Lung (tissue), 12 donors: ENCODE results near the gene KCNMA1. TPM values are rescaled to one million over a fixed set of nuclear protein-coding genes. Genes with fewer than 3 reads are reported as not detected.

Experiments used
- ATAC-seq: fragments of 200-7000 bp; cut with Tn5 transposase; one replicate; pipeline ENCODE4 v1.9.1; 2020; ENCODE audit warnings: moderate number of reproducible peaks; ENCODE audit not compliant: insufficient read depth, low FRiP score
- DNase-seq, 3 donors: peaks; one replicate each; pipeline ENCODE4 v3.0.0-alpha.2; 2013 to 2017
- H3K27ac ChIP-seq, 2 donors: one replicate each; pipeline ENCODE4 v1.5.1; 2013; ENCODE audit warnings: mild to moderate bottlenecking in 2 of 2, moderate library complexity in 2 of 2, control low read depth in 1 of 2, inconsistent platforms in 1 of 2, low read depth in 1 of 2, low read length in 1 of 2
- H3K27me3 ChIP-seq, 3 donors: one replicate each; pipeline ENCODE4 v1.5.1; 2013; ENCODE audit warnings: low read length in 2 of 3; ENCODE audit not compliant: control insufficient read depth in 3 of 3, insufficient read depth in 3 of 3
- H3K36me3 ChIP-seq, 4 donors: one replicate each; pipeline ENCODE4 v1.5.1; 2013; ENCODE audit warnings: low read length in 4 of 4, mild to moderate bottlenecking in 1 of 4, moderate library complexity in 1 of 4; ENCODE audit not compliant: control insufficient read depth in 4 of 4, insufficient read depth in 4 of 4
- H3K4me1 ChIP-seq, 5 donors: one replicate each; pipeline ENCODE4 v1.5.1; 2013; ENCODE audit warnings: low read length in 5 of 5, mild to moderate bottlenecking in 2 of 5, moderate library complexity in 1 of 5; ENCODE audit not compliant: control insufficient read depth in 5 of 5, insufficient read depth in 5 of 5
- H3K4me3 ChIP-seq: one replicate; pipeline ENCODE4 v1.5.1; 2013; ENCODE audit warnings: mild to moderate bottlenecking, control low read depth, moderate library complexity
- H3K9ac ChIP-seq, 2 donors: one replicate each; pipeline ENCODE4 v1.5.1; 2013; ENCODE audit warnings: low read length in 2 of 2, control low read depth in 1 of 2; ENCODE audit not compliant: insufficient read depth in 1 of 2
- H3K9me3 ChIP-seq, 4 donors: one replicate each; pipeline ENCODE4 v1.5.1; 2013; ENCODE audit warnings: low read length in 3 of 4, mild to moderate bottlenecking in 1 of 4, moderate library complexity in 1 of 4; ENCODE audit not compliant: control insufficient read depth in 4 of 4, insufficient read depth in 3 of 4
- CTCF ChIP-seq: IDR thresholded peaks from 2 replicates; pipeline ENCODE4 v1.5.1; 2012; ENCODE audit warnings: mild to moderate bottlenecking; ENCODE audit errors: control extremely low read depth, extremely low read depth
- WGBS, 2 donors: extraction: QIAGEN DNeasy Blood & Tissue Kit; methylation state at CpG; one replicate each; pipeline ENCODE4 v1.1.7; 2013; 5-methylcytosine and 5-hydroxymethylcytosine counted together
- polyA plus RNA-seq, 2 donors: library from polyadenylated mRNA; stranded (reverse); fragments of 200-250 nt; gene quantifications; one replicate each; pipeline ENCODE4 v1.2.1, GENCODE V29; 2013
- total RNA-seq, 2 donors: library from RNA; depleted of rRNA in 1 of 2; stranded (reverse); fragments of >200 nt in 1 of 2; gene quantifications; one replicate each; pipeline ENCODE4 v1.2.1, GENCODE V29; 2014 to 2021
- donor health status: control.
- donor health status: control.
- donor health status: Bipolar disorder and iron deficiency.
- donor health status: healthy.
- donor health status: DM: yes; HTN: yes; CAD: no.

KCNMA1 gene
- total and polyA plus RNA-seq, 4 donors, result 3.8 to 13.0 (median 5.5) TPM

DNA sequence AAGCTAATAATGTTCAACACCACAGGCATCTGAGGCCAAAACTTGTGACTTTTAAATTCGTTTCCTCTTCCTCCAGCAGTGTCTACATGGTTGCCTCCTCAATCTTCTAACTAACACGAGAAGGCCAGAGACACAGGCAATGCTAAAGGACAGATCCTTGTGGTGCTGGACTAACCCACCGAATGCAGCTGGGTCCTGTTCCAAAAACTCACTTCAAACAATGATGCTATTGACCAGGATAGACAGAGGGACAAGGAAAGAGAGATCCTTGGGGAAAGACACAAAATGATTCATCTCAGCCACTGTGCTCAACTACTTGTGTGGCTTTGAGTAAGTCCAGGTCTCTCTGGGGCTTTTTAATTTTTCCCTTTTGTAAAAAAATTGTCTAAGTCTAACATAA is 107.6 kb downstream of the KCNMA1 start:
- no peak overlapping the region for H3K4me3 ChIP-seq
- peaks cover 0 to 11% (median 3%) of the 10 kb centered on the region in 3 donors for H3K27me3 ChIP-seq
- 81 to 83% methylated on average over 3 of the region's 3 CpGs for WGBS, 2 donors
- no peak for DNase-seq
- no peak overlapping the region for H3K9ac ChIP-seq
- no peak overlapping the region for H3K27ac ChIP-seq
- no peak for ATAC-seq
- H3K4me1 ChIP-seq, result peaks cover 0 to 9% (median 5%) of the 10 kb centered on the region in 5 donors
- H3K36me3 ChIP-seq, result no peaks in the 10 kb centered on the region
- TF ChIP-seq CTCF, result no peak
- H3K9me3 ChIP-seq, result no peaks in the 10 kb centered on the region

DNA sequence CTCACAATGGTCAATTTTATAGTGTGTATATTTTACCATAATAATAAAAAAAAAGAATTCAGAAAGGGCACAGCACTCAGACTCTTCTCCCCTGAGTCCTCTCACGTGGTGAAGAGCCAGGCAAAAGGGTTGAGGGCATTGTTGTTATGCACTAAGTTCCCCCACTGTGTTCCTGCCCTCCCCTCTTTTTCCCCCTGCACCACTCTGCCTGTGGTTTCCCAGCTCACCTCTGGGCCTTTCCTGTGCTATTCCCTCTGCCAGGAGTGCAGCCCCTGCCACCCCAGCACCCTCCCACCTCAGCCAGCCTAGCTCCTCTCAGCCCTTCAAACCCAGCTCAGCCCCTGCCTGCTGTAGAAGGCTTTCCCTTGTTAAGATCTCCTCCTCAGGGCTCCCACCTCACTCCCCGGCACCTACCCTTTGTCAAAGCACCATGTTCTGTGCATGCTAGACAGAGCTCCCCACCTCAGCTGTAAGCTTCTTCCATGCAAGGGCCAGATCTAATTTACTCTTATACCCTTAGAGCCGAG is 108.5 kb downstream of the KCNMA1 start:
- no peaks in the 10 kb centered on the region for H3K36me3 ChIP-seq
- 62 to 81% methylated on average over 3 of the region's 3 CpGs for WGBS, 2 donors
- DNase-seq, result no peak
- no peak overlapping the region for H3K4me3 ChIP-seq
- no peak for ATAC-seq
- no peaks in the 10 kb centered on the region for H3K9me3 ChIP-seq
- no peak overlapping the region for H3K27ac ChIP-seq
- peaks cover 0 to 9% (median 5%) of the 10 kb centered on the region in 5 donors for H3K4me1 ChIP-seq
- no peak for TF ChIP-seq CTCF
- H3K27me3 ChIP-seq, result peaks cover 0 to 3% (median 3%) of the 10 kb centered on the region in 3 donors
- no peak overlapping the region for H3K9ac ChIP-seq

GRCh38 chr10:77527839-77528238 is 109.8 kb downstream of the KCNMA1 start:
- no peak overlapping the region for H3K27ac ChIP-seq
- H3K9me3 ChIP-seq, result no peaks in the 10 kb centered on the region
- no peak for TF ChIP-seq CTCF
- peaks cover 0 to 3% (median 3%) of the 10 kb centered on the region in 3 donors for H3K27me3 ChIP-seq
- DNase-seq (no peak), ATAC-seq (no peak)
- WGBS, 2 donors, result 91 to 100% methylated on average over 2 of the region's 2 CpGs
- no peak overlapping the region for H3K4me3 ChIP-seq
- H3K36me3 ChIP-seq, result no peaks in the 10 kb centered on the region
- H3K4me1 ChIP-seq, result peaks cover 0 to 9% (median 5%) of the 10 kb centered on the region in 5 donors
- H3K9ac ChIP-seq, result no peak overlapping the region
